GM12873 (cell line): ENCODE measurements around the gene DAPK1.

Experiments used
- TF ChIP-seq, protein P1 (sequence below): IDR thresholded peaks from 2 replicates; pipeline ENCODE4 v1.5.1; 2012; ENCODE audit warnings: low read depth, mild to moderate bottlenecking, moderate library complexity, low read length, control low read depth; ENCODE audit not compliant: insufficient read depth; ENCODE audit errors: missing control alignments

The DAPK1 gene

DNA sequence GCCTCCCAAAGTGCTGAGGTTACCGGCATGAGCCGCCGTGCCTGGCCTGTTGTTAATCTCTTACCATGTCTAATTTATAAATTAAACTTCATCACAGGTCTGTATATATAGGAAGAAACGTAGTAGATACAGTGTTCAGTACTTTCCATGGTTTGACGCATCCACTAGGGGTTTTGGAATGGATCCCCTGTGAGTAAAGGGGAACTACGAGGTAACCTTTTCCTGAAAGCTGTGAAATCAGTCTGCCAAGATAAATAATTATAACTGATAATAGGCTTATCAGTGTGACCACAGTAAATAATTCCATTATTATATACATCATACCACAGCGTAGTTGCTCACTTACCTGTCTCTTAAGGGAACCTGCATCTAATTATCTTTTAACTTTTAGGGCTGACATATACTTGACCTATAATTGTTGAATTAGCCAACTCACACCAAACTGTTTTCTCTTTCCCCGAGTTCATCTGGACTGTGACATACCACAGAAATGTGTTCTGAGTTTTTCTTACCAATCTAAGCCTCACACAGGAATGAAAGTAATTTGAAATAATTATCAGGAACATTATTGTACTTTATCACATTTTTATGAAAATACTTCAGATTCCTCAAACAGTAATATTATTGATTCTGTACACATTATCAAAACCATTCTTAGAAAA, 42.9 kb downstream of the DAPK1 start:
- TF ChIP-seq, protein P1, sequence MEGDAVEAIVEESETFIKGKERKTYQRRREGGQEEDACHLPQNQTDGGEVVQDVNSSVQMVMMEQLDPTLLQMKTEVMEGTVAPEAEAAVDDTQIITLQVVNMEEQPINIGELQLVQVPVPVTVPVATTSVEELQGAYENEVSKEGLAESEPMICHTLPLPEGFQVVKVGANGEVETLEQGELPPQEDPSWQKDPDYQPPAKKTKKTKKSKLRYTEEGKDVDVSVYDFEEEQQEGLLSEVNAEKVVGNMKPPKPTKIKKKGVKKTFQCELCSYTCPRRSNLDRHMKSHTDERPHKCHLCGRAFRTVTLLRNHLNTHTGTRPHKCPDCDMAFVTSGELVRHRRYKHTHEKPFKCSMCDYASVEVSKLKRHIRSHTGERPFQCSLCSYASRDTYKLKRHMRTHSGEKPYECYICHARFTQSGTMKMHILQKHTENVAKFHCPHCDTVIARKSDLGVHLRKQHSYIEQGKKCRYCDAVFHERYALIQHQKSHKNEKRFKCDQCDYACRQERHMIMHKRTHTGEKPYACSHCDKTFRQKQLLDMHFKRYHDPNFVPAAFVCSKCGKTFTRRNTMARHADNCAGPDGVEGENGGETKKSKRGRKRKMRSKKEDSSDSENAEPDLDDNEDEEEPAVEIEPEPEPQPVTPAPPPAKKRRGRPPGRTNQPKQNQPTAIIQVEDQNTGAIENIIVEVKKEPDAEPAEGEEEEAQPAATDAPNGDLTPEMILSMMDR, result no peak

DNA sequence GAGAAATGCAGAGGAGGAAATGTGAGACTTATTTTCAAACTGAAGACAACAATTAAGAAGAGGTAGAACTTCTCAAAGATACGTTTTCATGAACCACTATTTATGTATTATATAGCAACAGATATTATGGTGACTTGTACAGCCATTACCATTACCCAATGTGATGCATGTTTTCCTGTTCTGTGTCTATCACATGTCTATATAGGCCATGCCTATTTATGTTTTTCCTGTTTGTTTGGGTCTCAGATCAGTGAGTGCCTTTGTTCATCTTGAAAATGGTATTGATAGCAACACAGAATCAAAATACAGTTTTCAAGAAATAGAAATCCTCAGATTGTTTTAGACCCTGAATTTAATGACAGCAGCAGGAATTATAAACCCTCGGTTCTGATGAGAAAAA, 44.0 kb downstream of the DAPK1 start:
- TF ChIP-seq, protein P1, result no peak

DNA sequence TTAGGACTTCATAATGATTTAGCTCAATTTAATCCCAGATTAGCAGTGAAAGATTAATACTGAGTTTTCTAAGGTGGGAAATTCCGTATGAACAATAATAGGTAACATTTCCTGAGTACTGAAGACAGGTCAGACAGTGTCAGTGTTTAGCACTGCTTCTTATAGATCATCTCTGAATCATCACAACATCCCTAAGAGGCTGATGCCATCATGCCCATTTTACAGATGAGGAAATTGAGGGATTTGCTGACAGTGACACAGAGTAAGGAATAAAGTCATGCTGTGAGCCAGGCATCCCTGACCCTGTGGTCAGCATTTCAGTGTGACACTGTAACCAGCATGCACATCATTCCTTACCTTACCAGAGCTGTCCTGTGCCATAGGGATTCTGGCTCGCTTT, 44.5 kb downstream of the DAPK1 start:
- TF ChIP-seq, protein P1, result no peak

DNA sequence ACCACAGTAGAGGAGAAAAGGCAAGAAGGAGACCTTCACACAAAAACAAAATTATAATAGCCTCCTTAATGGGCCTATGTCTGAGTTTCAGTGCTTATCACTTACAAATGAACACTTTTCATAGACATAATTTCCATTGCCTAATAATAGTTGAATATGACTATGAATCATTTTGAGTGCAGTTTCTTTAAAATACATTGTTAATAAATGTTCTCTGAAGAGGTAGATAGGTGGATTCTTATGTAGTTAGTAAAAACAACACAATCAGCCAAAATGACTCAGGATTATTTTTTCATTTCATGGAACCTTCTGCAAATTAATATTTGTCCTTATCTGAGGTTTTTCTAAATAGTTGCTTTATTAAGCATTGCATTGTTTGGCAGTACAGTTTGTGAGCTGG, 45.6 kb downstream of the DAPK1 start:
- TF ChIP-seq, protein P1, result no peak

DNA sequence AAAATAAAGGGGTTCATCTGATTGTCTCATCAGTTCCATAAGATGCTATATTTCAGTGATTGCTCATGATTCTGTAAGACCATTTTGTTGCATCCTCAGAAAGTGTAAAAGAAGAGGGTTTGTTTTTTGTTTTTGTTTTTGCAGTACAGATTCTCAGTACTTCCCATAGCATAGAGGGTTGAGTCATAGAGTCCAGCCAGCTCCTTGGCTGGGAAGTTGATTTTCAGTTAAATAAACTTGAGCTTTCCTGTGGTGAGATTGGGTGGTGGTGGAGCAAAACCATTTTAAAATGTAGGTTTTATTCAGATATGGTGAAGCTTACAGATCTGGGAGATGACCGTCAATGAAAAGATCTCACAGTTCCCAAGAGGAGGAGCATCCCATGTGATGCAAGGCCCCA, 48.2 kb downstream of the DAPK1 start:
- TF ChIP-seq, protein P1, result no peak

DNA sequence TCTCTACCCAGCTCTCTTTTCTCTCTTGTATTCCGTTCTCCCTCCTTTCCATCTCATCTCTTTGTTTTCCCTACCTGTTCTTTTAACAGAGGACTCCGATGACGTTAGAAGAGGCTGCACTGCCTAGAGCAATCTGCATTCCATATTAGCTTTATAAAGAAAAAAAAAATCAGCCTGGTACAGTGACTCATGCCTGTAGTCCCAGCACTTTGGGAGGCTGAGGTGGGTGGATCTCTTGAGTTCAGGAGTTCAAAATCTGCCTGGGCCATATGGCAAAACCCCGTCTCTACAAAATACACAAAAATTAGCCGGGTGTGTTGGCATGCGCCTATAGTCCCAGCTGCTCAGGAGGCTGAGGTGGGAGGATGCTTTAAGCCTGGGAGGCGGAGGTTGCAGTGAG, 49.0 kb downstream of the DAPK1 start:
- TF ChIP-seq, protein P1, result no peak

DNA sequence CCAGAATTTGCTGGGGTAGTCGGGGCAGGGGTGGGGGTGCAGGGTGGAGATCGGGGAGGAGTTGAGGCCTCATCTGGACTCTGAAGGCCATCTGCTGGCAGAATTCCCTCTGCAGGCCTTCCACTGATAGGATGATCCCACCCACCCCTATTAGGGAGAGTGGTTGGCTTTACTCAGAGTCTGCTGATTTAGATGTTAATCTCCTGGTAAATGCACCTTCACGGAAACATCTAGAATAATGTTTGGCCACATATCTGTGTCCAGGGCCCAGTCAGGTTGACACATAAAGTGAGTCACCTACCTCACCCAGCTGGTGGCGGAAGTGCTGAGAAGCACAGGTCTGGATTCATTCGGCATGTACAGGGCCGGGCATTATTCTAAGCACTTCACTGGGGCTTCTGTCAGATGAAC, 50.0 kb downstream of the DAPK1 start:
- TF ChIP-seq, protein P1, result no peak
